BJ (cell line): ENCODE data around the gene CACNB1. TPM values are rescaled to one million over a fixed set of nuclear protein-coding genes. Genes with fewer than 3 reads are reported as not detected.

ENCODE experiments used
- CTCF ChIA-PET: fragments of 350-600 bp; formaldehyde crosslinking; extraction: SDS; loops from one replicate; lab custom pipeline; 2021; ENCODE audit warnings: antibody characterized with exemption, inconsistent platforms; lab: Yijun Ruan, JAX
- POLR2A ChIA-PET: fragments of 300-600 bp; sonication (Branson Sonifier 250); formaldehyde crosslinking; extraction: SDS; loops from one replicate; lab custom pipeline; 2021; ENCODE audit warnings: antibody characterized with exemption; lab: Charles Lee
- DNase-seq: peaks from one replicate; pipeline ENCODE4 v3.0.0-alpha.2; 2011; ENCODE audit warnings: low read depth
- H3K27me3 ChIP-seq: 2 replicates; pipeline ENCODE4 v1.6.0; 2011; ENCODE audit warnings: low read length; ENCODE audit not compliant: control insufficient read depth, insufficient read depth
- H3K36me3 ChIP-seq: 2 replicates; pipeline ENCODE4 v1.5.1; 2011; ENCODE audit warnings: low read length; ENCODE audit not compliant: control insufficient read depth, insufficient read depth
- H3K4me3 ChIP-seq: 2 replicates; pipeline ENCODE4 v1.5.1; 2011; ENCODE audit warnings: low read depth, mild to moderate bottlenecking, control low read depth, low read length
- CTCF ChIP-seq: IDR thresholded peaks from 2 replicates; pipeline ENCODE4 v1.5.1; 2011; ENCODE audit warnings: low read depth, mild to moderate bottlenecking, control low read depth, inconsistent platforms, low read length, moderate library complexity; ENCODE audit not compliant: insufficient read depth
- polyA plus RNA-seq: library from polyadenylated mRNA; depleted of rRNA; stranded (reverse); fragments of >200 nt; gene quantifications from 2 replicates; pipeline ENCODE4 v1.2.3, GENCODE V29; 2011

CACNB1 gene
- polyA plus RNA-seq, 1 experiment = 8.5 TPM

- Histone ChIP-seq H3K4me3 (peak overlapping the region; percentile 29), H3K27me3 (peaks cover 10% of the 10 kb centered on the region), H3K36me3 (no peaks in the 10 kb centered on the region)
- no peak for DNase-seq
- no peak for TF ChIP-seq CTCF
- ChIA-PET CTCF (interaction anchor here (0.6 to 12.7 kb wide), 43 partner anchors 8 to 422 kb away, joined by 3 to 234 read pairs (median 4); partner anchors contain the start of genes ARL5C, CISD3, LASP1 and LASP1NB), POLR2A (interaction anchor here (0.5 to 0.8 kb wide), 3 partner anchors 13 to 229 kb away, joined by 3 to 13 read pairs (median 4); no protein-coding TSS in a partner anchor)
These were observed 45.3 kb downstream of the CACNB1 start for GRCh38 chr17:39151943-39152818.

GRCh38 chr17:39151150-39151942 is 46.1 kb downstream of the CACNB1 start, which contains the start of gene PLXDC1:
TSS of gene PLXDC1 (minus strand) at chr17:39151637. CDS start at chr17:39151437, 200 bp downstream.
- ChIA-PET CTCF (interaction anchor here (0.6 to 12.7 kb wide), 12 partner anchors 13 to 176 kb away, joined by 3 to 234 read pairs (median 19); partner anchors contain the start of gene ARL5C), POLR2A (interaction anchor here (0.6 kb wide), 1 partner anchor 228 kb away, joined by 3 read pairs; no protein-coding TSS in a partner anchor)
- TF ChIP-seq CTCF = no peak
- DNase-seq = no peak
- H3K27me3 ChIP-seq = peaks cover 10% of the 10 kb centered on the region
- peak within 1 kb of the TSS; percentile 34 for H3K4me3 ChIP-seq
- H3K36me3 ChIP-seq = no peaks in the 10 kb centered on the region

GRCh38 chr17:39150795-39151149 is 46.7 kb downstream of the CACNB1 start:
- DNase-seq = no peak
- CTCF ChIA-PET = interaction anchor here (4.1 to 12.7 kb wide), 4 partner anchors 14 to 168 kb away, joined by 26 to 234 read pairs (median 60); partner anchors contain the start of gene ARL5C
- POLR2A ChIA-PET = no interaction called here
- peaks cover 10% of the 10 kb centered on the region for H3K27me3 ChIP-seq
- H3K36me3 ChIP-seq = no peaks in the 10 kb centered on the region
- H3K4me3 ChIP-seq = no peak overlapping the region; the same call in 1 of the 2 replicates
- no peak for TF ChIP-seq CTCF

- DNase-seq = no peak
- ChIA-PET CTCF (interaction anchor here (4.4 to 12.7 kb wide), 2 partner anchors 79 to 168 kb away, joined by 26 to 234 read pairs; no protein-coding TSS in a partner anchor), POLR2A (no interaction called here)
- H3K36me3 ChIP-seq = no peaks in the 10 kb centered on the region
- no peak overlapping the region for H3K4me3 ChIP-seq
- TF ChIP-seq CTCF = no peak
- H3K27me3 ChIP-seq = peaks cover 10% of the 10 kb centered on the region
These were observed 47.3 kb downstream of the CACNB1 start for GRCh38 chr17:39150104-39150634.
